ENCODE measurements around the gene ABTB2.

Gene ABTB2

DNA sequence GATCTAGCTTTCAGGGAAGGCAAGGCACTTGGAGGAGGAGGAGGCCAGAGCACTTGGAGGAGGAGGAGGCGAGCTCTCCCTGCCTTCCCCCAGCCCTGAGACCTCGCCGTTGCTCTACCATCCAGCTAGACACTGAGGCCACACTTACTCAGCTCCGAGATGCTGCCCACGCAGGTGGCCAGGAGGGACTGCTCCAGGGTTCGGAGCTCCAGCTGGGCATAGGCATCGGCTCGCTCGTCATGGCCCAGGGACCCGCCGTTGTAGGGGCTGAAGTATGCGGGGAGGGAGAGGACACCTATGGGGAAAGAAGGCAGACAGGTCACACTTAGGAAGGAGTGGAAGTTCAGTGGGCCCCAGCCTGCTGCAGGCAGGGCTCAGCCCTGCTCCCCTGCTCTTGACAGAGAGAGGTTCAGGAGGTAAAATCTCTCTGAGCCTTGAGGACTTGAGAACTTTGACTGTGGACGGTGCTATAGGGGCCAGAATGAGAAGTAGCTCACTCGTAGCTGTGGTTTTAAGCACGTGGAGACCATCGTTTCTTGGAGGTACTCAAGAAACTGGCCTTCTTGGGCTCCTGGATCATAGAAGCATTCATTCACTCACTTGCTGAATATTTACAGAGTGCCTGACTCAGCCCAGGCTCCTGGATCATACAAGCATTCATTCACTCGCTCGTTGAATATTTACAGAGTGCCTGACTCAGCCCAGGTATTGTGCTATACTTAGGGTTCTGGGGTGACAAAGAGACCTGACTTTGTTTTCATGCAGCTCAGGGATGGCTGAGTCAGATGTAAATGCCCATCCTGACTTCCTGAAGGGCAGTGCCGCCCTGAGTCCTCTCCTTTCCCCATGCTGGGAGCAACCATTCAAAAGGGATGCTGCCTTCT is 153.2 kb downstream of the ABTB2 start:
- H3K36me3 ChIP-seq (ENCODE audit: insufficient read depth, low read length), result no peaks in the 10 kb centered on the region
- H4K20me1 ChIP-seq (ENCODE audit: insufficient read depth, low read length), result 0 out of 2 replicates have a peak, but pooled peaks cover 8% of the 10 kb centered on the region
- H3K9me3 ChIP-seq (ENCODE audit: insufficient read depth, low read length, severe bottlenecking), result no peaks in the 10 kb centered on the region
- H3K4me1 ChIP-seq (ENCODE audit: insufficient read depth, low read length), result no peaks in the 10 kb centered on the region
- TF ChIP-seq, protein P1, sequence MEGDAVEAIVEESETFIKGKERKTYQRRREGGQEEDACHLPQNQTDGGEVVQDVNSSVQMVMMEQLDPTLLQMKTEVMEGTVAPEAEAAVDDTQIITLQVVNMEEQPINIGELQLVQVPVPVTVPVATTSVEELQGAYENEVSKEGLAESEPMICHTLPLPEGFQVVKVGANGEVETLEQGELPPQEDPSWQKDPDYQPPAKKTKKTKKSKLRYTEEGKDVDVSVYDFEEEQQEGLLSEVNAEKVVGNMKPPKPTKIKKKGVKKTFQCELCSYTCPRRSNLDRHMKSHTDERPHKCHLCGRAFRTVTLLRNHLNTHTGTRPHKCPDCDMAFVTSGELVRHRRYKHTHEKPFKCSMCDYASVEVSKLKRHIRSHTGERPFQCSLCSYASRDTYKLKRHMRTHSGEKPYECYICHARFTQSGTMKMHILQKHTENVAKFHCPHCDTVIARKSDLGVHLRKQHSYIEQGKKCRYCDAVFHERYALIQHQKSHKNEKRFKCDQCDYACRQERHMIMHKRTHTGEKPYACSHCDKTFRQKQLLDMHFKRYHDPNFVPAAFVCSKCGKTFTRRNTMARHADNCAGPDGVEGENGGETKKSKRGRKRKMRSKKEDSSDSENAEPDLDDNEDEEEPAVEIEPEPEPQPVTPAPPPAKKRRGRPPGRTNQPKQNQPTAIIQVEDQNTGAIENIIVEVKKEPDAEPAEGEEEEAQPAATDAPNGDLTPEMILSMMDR (IDR thresholded peaks at IDR 0.05; ENCODE audit: borderline replicate concordance, extremely low read depth, low read length, poor library complexity, severe bottlenecking), result no peak
- no peak for TF ChIP-seq EZH2 (IDR thresholded peaks at IDR 0.05; ENCODE audit: borderline replicate concordance, low read depth, low read length, severe bottlenecking)
- H3K27ac ChIP-seq (ENCODE audit: low read length), result no peak overlapping the region
- no peak overlapping the region for H3K4me2 ChIP-seq (ENCODE audit: insufficient read depth, low read length)
- no peak for DNase-seq
- no peak overlapping the region for H2AFZ ChIP-seq (ENCODE audit: low read depth, low read length)
- ATAC-seq (ENCODE audit: insufficient read depth, low read depth), result no peak
- H3K27me3 ChIP-seq (ENCODE audit: insufficient read depth, low read length, poor library complexity), result peaks cover 16% of the 10 kb centered on the region
- no peak overlapping the region for H3K4me3 ChIP-seq (ENCODE audit: low read depth in 1 of 2, low read length in 2 of 2)
- no peak overlapping the region for H3K9ac ChIP-seq (ENCODE audit: low read depth, low read length)
- H3K79me2 ChIP-seq (ENCODE audit: insufficient read depth, low read length), result no peaks in the 10 kb centered on the region

DNA sequence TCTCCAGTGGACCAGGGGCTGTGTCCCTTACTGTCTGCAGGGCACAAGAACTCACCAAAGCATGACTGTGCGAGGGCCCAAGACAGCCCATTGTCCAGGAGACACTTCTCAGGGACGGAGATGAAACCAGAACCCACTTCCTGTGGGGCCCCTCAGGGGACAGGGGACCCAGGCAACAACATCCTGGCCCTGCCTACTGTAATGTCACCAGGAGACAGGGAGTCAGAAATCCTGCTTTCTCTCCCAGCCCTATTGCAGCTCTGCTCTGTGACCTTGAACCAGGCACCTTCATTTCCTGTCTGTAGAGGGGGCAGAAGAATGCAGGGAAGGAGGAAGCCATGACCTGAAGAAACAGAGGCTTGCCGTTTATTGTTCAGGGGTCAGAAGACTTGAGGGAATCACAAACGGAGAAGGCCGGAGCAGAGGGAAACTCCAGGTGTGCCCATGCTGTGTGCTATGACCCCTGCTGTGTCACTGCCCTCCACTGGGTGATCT is 154.4 kb downstream of the ABTB2 start:
- H3K79me2 ChIP-seq (ENCODE audit: insufficient read depth, low read length), result no peaks in the 10 kb centered on the region
- ATAC-seq (ENCODE audit: insufficient read depth, low read depth), result 0 out of 3 replicates have a peak, but pooled peaks have one; percentile 33
- H3K27ac ChIP-seq (ENCODE audit: low read length), result no peak overlapping the region
- no peaks in the 10 kb centered on the region for H3K4me1 ChIP-seq (ENCODE audit: insufficient read depth, low read length)
- H3K36me3 ChIP-seq (ENCODE audit: insufficient read depth, low read length), result no peaks in the 10 kb centered on the region
- TF ChIP-seq, protein P1 (IDR thresholded peaks at IDR 0.05; ENCODE audit: borderline replicate concordance, extremely low read depth, low read length, poor library complexity, severe bottlenecking), result peak; percentile 16
- no peak for TF ChIP-seq EZH2 (IDR thresholded peaks at IDR 0.05; ENCODE audit: borderline replicate concordance, low read depth, low read length, severe bottlenecking)
- no peak overlapping the region for H3K4me2 ChIP-seq (ENCODE audit: insufficient read depth, low read length)
- no peak for DNase-seq
- 0 out of 2 replicates have a peak, but pooled peaks cover 8% of the 10 kb centered on the region for H4K20me1 ChIP-seq (ENCODE audit: insufficient read depth, low read length)
- no peak overlapping the region for H2AFZ ChIP-seq (ENCODE audit: low read depth, low read length)
- H3K27me3 ChIP-seq (ENCODE audit: insufficient read depth, low read length, poor library complexity), result peaks cover 11% of the 10 kb centered on the region
- no peak overlapping the region for H3K9ac ChIP-seq (ENCODE audit: low read depth, low read length)
- H3K4me3 ChIP-seq (ENCODE audit: low read depth in 1 of 2, low read length in 2 of 2), result no peak overlapping the region
- H3K9me3 ChIP-seq (ENCODE audit: insufficient read depth, low read length, severe bottlenecking), result no peaks in the 10 kb centered on the region

DNA sequence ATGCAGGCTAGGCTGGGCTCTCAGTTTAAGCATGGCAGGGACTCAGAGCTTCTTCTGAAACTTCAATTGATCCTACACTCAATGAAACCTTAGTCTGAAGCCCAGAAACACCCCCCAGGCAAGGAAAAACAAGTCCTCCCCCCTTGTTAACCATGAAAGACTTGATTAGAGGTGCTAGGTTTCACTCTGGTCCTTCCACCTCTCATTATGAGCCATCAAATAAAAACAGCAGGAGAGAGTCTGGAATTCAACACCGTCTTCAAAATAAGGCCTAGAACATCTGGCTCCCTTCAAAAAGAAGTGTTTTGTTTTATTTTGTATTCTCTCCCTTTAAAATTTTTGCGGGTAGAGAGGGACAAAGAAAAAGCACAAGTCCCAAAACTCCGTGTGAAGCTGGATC is 156.7 kb downstream of the ABTB2 start:
- Histone ChIP-seq H3K9me3 (ENCODE audit: insufficient read depth, low read length, severe bottlenecking) (no peaks in the 10 kb centered on the region), H3K4me1 (ENCODE audit: insufficient read depth, low read length) (no peaks in the 10 kb centered on the region), H3K79me2 (ENCODE audit: insufficient read depth, low read length) (no peaks in the 10 kb centered on the region), H3K36me3 (ENCODE audit: insufficient read depth, low read length) (no peaks in the 10 kb centered on the region), H2AFZ (ENCODE audit: low read depth, low read length) (no peak overlapping the region), H3K9ac (ENCODE audit: low read depth, low read length) (no peak overlapping the region), H3K4me3 (ENCODE audit: low read depth in 1 of 2, low read length in 2 of 2) (no peak overlapping the region), H3K27ac (ENCODE audit: low read length) (no peak overlapping the region), H3K27me3 (ENCODE audit: insufficient read depth, low read length, poor library complexity) (peaks cover 2% of the 10 kb centered on the region), H3K4me2 (ENCODE audit: insufficient read depth, low read length) (no peak overlapping the region), H4K20me1 (ENCODE audit: insufficient read depth, low read length) (0 out of 2 replicates have a peak, but pooled peaks cover 8% of the 10 kb centered on the region)
- ATAC-seq (ENCODE audit: insufficient read depth, low read depth) (no peak), DNase-seq (no peak)
- TF ChIP-seq EZH2 (IDR thresholded peaks at IDR 0.05; ENCODE audit: borderline replicate concordance, low read depth, low read length, severe bottlenecking), result no peak
- TF ChIP-seq, protein P1 (IDR thresholded peaks at IDR 0.05; ENCODE audit: borderline replicate concordance, extremely low read depth, low read length, poor library complexity, severe bottlenecking), result no peak

Measured in DND-41 (cell line).